ENCODE results near the gene ANKMY2. TPM values are rescaled to one million over a fixed set of nuclear protein-coding genes. Genes with fewer than 3 reads are reported as not detected.
A peak's percentile ranks its signal among the peaks of the same experiment; 100 is the strongest.

ANKMY2 gene
- 10 to 100 TPM in 8 of 9 donors, 1 to 10 TPM in 1; 9.3 to 45.3 (median 16.9) TPM for total RNA-seq
- polyA plus RNA-seq: 10 to 100 TPM in 1 of 3 donors, 1 to 10 TPM in 2; 5.4 to 20.0 (median 7.0) TPM
- long read RNA-seq, donor 1, transcript ANKMY2-201 (10 exons, 2,555 nt): major isoform, 5 of 5 reads
- long read RNA-seq, donor 1, partial matches to known transcripts: 0 of 5 reads
- long read RNA-seq, donor 1, other reads (novel, unspliced or antisense): 0 of 5 reads
- long read RNA-seq, donor 2, transcript ANKMY2-201 (10 exons, 2,555 nt): major isoform, 6 of 6 reads
- long read RNA-seq, donor 2, partial matches to known transcripts: 0 of 6 reads
- long read RNA-seq, donor 2, other reads (novel, unspliced or antisense): 0 of 6 reads
- long read RNA-seq, donor 3, transcript ANKMY2-201 (10 exons, 2,555 nt): major isoform, 8 of 8 reads
- long read RNA-seq, donor 3, partial matches to known transcripts: 0 of 8 reads
- long read RNA-seq, donor 3, other reads (novel, unspliced or antisense): 0 of 8 reads
- long read RNA-seq, donor 4, transcript ANKMY2-201 (10 exons, 2,555 nt): major isoform, 9 of 11 reads
- long read RNA-seq, donor 4, partial matches to known transcripts: 2 of 11 reads
- long read RNA-seq, donor 4, other reads (novel, unspliced or antisense): 0 of 11 reads
- long read RNA-seq, donor 5, transcript ANKMY2-201 (10 exons, 2,555 nt): major isoform, 34 of 37 reads
- long read RNA-seq, donor 5, partial matches to known transcripts: 0 of 37 reads
- long read RNA-seq, donor 5, other reads (novel, unspliced or antisense): 3 of 37 reads
- long read RNA-seq, donor 6, transcript ANKMY2-201 (10 exons, 2,555 nt): major isoform, 6 of 7 reads
- long read RNA-seq, donor 6, partial matches to known transcripts: 1 of 7 reads
- long read RNA-seq, donor 6, other reads (novel, unspliced or antisense): 0 of 7 reads
- long read RNA-seq, donor 7: 0 reads
- long read RNA-seq, donor 8, transcript ANKMY2-201 (10 exons, 2,555 nt): major isoform, 9 of 9 reads
- long read RNA-seq, donor 8, partial matches to known transcripts: 0 of 9 reads
- long read RNA-seq, donor 8, other reads (novel, unspliced or antisense): 0 of 9 reads
- long read RNA-seq, donor 9, transcript ANKMY2-201 (10 exons, 2,555 nt): major isoform, 8 of 8 reads
- long read RNA-seq, donor 9, partial matches to known transcripts: 0 of 8 reads
- long read RNA-seq, donor 9, other reads (novel, unspliced or antisense): 0 of 8 reads
- long read RNA-seq, donor 10, transcript ANKMY2-201 (10 exons, 2,555 nt): major isoform, 7 of 7 reads
- long read RNA-seq, donor 10, partial matches to known transcripts: 0 of 7 reads
- long read RNA-seq, donor 10, other reads (novel, unspliced or antisense): 0 of 7 reads

- Histone ChIP-seq H3K4me1 (replicated peaks in 1 of 2) (peaks cover 0 to 38% of the 10 kb centered on the region in 2 donors), H3K36me3 (replicated peaks in 1 of 2) (no peaks in the 10 kb centered on the region), H3K27me3 (no peaks in the 10 kb centered on the region), H3K9me3 (replicated peaks in 1 of 3) (no peaks in the 10 kb centered on the region), H3K27ac (peak within 1 kb of the TSS; percentile 79 to 96 (median 93)), H3K4me3 (peak within 1 kb of the TSS; percentile 53 to 85 (median 68))
- intact Hi-C loops (cut with DNase I): no loop called here
- TF ChIP-seq POLR2A (IDR thresholded peaks at IDR 0.05): peak; percentile 97
- peak in 3 of 6 experiments; percentile 2 to 33 (median 14) for TF ChIP-seq CTCF (IDR thresholded peaks at IDR 0.05)
- 0% methylated on average over 22 to 73 of the region's 73 CpGs for WGBS, 4 donors
- DNase-seq: peak; percentile 95 to 98 (median 96)
These were observed at the start of gene ANKMY2, which contains the start of gene BZW2 for GRCh38 chr7:16645593-16646471. Gene ANKMY2, minus strand, starts transcription at chr7:16645754. Its CDS starts 181 bp downstream, at chr7:16645573. Gene BZW2, plus strand, starts transcription at chr7:16646181. Its CDS starts 19,263 bp downstream, at chr7:16665444.

- intact Hi-C loops (cut with DNase I): loop anchor here (5.0 to 10.0 kb wide), 2 partner anchors 220 to 222 kb away; no protein-coding TSS in a partner anchor
- H3K9me3 ChIP-seq (replicated peaks in 1 of 3): no peaks in the 10 kb centered on the region
- H3K27ac ChIP-seq: no peak overlapping the region
- no peaks in the 10 kb centered on the region for H3K4me1 ChIP-seq (replicated peaks in 1 of 2)
- WGBS, 4 donors: 85 to 94% (median 92%) methylated on average over 6 of the region's 6 CpGs
- no peak for TF ChIP-seq CTCF (IDR thresholded peaks at IDR 0.05)
- no peak for TF ChIP-seq POLR2A (IDR thresholded peaks at IDR 0.05)
- no peaks in the 10 kb centered on the region for H3K27me3 ChIP-seq
- no peak overlapping the region for H3K4me3 ChIP-seq
- peaks cover 0 to 17% of the 10 kb centered on the region in 2 donors for H3K36me3 ChIP-seq (replicated peaks in 1 of 2)
- no peak for DNase-seq
These were observed 49.3 kb upstream of the ANKMY2 start for GRCh38 chr7:16694806-16695205.

- Histone ChIP-seq H3K36me3 (replicated peaks in 1 of 2) (peaks cover 0 to 17% of the 10 kb centered on the region in 2 donors), H3K4me3 (no peak overlapping the region), H3K9me3 (replicated peaks in 1 of 3) (no peaks in the 10 kb centered on the region), H3K27me3 (no peaks in the 10 kb centered on the region), H3K4me1 (replicated peaks in 1 of 2) (no peaks in the 10 kb centered on the region), H3K27ac (no peak overlapping the region)
- intact Hi-C loops (cut with DNase I): loop anchor here in 1 of 2 donors (10.0 kb wide), 1 partner anchor 221 kb away; no protein-coding TSS in a partner anchor
- 98 to 100% (median 99%) methylated on average over 2 of the region's 2 CpGs for WGBS, 4 donors
- TF ChIP-seq CTCF (IDR thresholded peaks at IDR 0.05): no peak
- no peak for TF ChIP-seq POLR2A (IDR thresholded peaks at IDR 0.05)
- no peak for DNase-seq
These were observed 48.2 kb upstream of the ANKMY2 start for GRCh38 chr7:16693601-16694318.
